ENCODE data around the gene BTN1A1.

Gene BTN1A1

DNA sequence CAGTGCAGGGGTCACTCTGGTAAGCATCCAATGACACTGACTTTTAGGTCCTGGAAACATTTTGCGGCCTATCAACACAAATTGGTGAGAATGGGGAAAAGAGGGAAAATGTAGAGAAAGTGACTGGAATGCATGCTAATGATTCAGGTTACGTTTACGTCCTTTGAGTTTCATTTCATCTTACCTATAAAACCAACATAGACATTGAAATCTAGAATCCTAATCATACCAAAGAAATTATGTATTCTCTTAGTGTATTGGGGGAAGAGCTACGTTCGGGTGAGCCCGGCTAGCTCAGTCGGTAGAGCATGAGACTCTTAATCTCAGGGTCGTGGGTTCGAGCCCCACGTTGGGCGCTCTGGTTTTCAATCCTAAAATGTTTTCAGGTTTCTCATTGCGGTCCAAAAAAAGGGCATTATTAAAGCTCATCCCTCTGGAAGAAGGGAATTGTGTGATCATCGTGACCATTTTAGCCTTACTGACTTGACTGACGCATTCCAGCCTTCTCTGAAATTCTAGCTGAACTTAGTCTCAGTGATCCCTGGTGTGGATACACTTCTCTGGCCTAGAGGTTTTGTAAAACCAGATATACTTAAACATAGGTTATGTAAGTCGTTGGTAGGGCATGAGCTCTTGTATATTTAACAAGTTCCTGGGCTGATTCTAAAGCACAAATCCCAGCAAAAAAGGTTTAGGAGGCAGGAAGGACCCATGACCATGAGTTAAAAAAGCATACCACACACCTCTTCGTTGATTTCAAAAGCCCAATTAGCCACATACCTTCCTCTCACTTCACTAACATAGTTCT, 56.4 kb downstream of the BTN1A1 start:
- DNase-seq (ENCODE audit: low spot score) (no peak), ATAC-seq (ENCODE audit: low read depth) (peak; percentile 51)
- Histone ChIP-seq H3K36me3 (ENCODE audit: low read depth) (no peaks in the 10 kb centered on the region), H3K4me3 (ENCODE audit: severe bottlenecking) (no peak overlapping the region), H3K27ac (ENCODE audit: poor library complexity, severe bottlenecking) (no peak overlapping the region), H3K9me3 (ENCODE audit: severe bottlenecking) (no peaks in the 10 kb centered on the region), H3K4me1 (ENCODE audit: insufficient read depth, poor library complexity, severe bottlenecking) (no peaks in the 10 kb centered on the region), H3K27me3 (ENCODE audit: insufficient read depth, poor library complexity, severe bottlenecking) (no peaks in the 10 kb centered on the region)
- TF ChIP-seq, protein P1, sequence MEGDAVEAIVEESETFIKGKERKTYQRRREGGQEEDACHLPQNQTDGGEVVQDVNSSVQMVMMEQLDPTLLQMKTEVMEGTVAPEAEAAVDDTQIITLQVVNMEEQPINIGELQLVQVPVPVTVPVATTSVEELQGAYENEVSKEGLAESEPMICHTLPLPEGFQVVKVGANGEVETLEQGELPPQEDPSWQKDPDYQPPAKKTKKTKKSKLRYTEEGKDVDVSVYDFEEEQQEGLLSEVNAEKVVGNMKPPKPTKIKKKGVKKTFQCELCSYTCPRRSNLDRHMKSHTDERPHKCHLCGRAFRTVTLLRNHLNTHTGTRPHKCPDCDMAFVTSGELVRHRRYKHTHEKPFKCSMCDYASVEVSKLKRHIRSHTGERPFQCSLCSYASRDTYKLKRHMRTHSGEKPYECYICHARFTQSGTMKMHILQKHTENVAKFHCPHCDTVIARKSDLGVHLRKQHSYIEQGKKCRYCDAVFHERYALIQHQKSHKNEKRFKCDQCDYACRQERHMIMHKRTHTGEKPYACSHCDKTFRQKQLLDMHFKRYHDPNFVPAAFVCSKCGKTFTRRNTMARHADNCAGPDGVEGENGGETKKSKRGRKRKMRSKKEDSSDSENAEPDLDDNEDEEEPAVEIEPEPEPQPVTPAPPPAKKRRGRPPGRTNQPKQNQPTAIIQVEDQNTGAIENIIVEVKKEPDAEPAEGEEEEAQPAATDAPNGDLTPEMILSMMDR (IDR thresholded peaks at IDR 0.05; ENCODE audit: poor library complexity, severe bottlenecking) = no peak
